Measurements from ENCODE around the gene CFAP77. TPM values are rescaled to one million over a fixed set of nuclear protein-coding genes. Genes with fewer than 3 reads are reported as not detected.

The CFAP77 gene
- total RNA-seq, 2 donors from 2014 or later = 2.4 to 3.0 TPM

DNA sequence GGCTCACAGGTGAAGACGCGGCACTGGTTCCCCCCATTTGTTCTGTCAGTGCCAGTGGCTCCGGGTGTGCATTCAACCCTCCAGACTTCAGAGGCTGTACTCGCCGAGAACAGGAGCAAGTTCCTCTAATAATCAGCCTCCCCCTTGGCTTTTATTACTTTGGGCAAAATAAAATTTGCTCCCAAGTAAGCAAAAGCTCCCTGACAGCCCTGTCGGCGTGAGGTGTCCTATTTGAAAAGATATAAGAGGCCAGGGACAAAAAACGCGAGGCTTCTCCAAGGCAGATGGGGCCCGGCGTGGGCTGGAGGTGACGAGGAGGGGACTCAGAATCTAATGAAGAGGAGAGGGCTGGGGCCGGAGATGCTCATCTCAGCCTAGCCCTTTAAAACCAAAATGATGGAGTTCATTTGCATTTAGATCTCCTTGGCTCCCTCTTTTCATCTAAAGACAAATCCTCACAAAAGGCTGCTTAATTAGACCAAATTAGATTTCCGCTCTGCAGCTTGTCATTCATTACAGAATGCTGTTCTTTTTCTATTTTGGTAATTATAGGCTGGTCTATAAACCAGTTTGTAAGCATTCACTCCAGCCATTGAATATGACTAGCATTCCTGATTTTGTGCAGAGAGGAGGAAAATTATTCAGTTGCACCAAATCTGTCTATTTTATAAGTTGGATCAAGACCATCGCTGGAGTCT lies 68.5 kb downstream of the CFAP77 start:
- no peak for DNase-seq
- intact Hi-C loops (cut with DNase I) = no loop called here
- no peak for ATAC-seq

- ATAC-seq = no peak
- intact Hi-C loops (cut with DNase I) = no loop called here
- no peak for DNase-seq
Observed at GRCh38 chr9:132479733-132480132, 69.7 kb downstream of the CFAP77 start.

GRCh38 chr9:132481053-132481849 lies 71.2 kb downstream of the CFAP77 start:
- no peak for DNase-seq
- no peak for ATAC-seq
- intact Hi-C loops (cut with DNase I) = no loop called here

- ATAC-seq (no peak), DNase-seq (no peak)
- intact Hi-C loops (cut with DNase I) = no loop called here
Observed at GRCh38 chr9:132482196-132482813, 72.3 kb downstream of the CFAP77 start.

GRCh38 chr9:132485393-132485792 lies 75.4 kb downstream of the CFAP77 start:
- DNase-seq = no peak
- ATAC-seq = no peak
- intact Hi-C loops (cut with DNase I) = no loop called here

DNA sequence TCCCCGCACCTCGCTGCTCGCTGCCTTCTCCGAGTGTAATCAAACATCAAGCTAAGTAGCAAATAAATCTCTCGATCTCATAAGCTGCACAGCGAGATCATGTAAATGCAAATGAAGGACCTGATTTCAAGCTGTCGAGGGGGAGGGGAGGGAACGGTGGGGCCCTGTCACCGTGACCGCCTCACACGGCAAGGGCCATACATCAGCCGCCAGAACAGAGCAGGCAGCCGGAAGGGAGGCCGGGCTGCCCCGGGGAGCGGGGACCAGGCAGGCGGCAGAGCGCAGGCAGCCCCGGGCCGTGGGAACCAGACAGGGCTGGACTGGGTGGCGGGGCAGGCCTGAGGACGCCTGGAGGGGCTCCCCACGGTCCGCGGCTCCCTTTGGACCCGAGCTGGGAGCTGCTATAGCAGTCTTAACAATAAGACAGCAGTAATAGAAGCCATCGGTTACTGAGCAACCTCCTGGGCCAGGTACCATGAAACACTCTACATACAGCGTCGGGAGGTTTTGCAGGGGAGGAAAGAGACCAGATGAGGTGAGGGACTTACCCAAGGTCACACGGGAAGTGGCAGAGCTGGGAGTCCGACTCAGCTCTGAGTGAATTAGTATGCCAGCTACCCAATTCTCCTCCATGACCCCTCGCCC lies 76.8 kb downstream of the CFAP77 start:
- no peak for DNase-seq
- intact Hi-C loops (cut with DNase I) = no loop called here
- peak in 1 of 2 donors; percentile 38 for ATAC-seq

DNA sequence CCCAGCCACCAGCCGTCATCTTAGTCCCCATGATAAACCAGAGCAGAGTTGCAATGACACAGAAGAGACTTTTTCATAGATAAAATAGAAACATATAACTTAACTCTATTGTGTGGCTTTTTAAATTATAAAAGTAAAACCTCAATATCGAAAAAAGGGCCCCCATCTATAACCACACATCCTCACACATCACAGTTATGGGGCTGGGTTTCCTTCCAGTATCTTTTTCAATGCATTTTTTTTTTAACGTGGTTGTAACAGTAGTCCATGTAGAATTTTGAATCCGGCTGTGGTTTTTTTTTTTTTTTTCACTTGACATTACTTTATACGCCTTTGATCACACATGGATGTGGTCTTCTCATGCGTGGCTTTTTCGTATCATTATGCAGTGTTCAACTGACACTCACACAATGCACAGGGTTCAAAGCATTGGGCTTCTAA lies 77.4 kb downstream of the CFAP77 start:
- intact Hi-C loops (cut with DNase I) = no loop called here
- ATAC-seq (no peak), DNase-seq (no peak)

DNA sequence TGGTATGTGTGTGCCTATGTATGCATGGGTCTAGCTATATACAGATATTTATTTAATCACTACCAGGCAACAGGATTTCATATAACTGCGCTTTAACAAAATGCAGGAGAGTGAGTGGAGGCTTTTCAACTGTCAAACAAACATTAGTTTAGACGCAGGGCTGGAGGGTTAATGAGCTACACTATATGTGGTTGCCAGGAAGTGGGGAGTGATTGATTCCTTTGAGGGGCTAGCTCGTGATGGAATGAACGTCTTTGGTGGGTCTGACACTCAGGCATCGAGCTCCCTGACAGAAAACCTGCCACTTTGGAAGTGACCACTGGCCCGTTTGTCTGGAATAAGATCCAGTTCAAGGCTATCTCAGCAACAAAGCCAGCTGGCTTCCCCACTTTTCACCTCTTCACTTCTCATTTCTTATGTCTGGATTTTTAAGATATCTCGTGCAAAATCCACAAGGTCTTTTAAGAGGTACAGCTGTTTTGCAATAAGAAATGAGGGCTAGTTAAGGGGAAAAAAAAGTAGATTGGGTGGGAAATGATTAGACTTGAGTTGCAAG lies 78.0 kb downstream of the CFAP77 start:
- intact Hi-C loops (cut with DNase I) = no loop called here
- DNase-seq (no peak), ATAC-seq (no peak)

- ATAC-seq (no peak), DNase-seq (no peak)
- intact Hi-C loops (cut with DNase I) = no loop called here
Observed at GRCh38 chr9:132488626-132489025, 78.6 kb downstream of the CFAP77 start.

DNA sequence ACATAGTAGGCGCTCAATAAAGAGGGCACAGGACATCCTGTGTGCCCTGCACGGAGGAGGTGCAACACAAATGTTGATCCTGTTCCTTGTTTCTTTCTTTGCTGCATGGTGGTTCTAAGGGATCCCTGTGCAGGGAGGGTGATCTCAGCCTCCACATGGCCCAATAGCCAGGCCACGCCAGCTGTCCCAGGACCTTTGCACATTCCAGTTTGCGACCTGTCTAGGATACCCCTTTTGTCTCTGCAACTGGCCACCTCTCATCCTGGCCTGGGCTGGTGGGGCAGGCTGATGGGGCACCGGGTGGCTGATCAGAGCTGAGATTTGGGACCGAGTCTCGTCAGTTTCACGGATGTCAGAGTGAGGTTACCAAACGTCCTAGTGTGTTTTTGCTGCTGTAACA lies 79.5 kb downstream of the CFAP77 start:
- ATAC-seq = no peak
- DNase-seq = no peak
- intact Hi-C loops (cut with DNase I) = no loop called here

- no peak for DNase-seq
- intact Hi-C loops (cut with DNase I) = no loop called here
- no peak for ATAC-seq
Observed at GRCh38 chr9:132494857-132495256, 84.8 kb downstream of the CFAP77 start.

GRCh38 chr9:132497731-132498130 lies 87.7 kb downstream of the CFAP77 start:
- ATAC-seq (no peak), DNase-seq (no peak)
- intact Hi-C loops (cut with DNase I) = no loop called here

DNA sequence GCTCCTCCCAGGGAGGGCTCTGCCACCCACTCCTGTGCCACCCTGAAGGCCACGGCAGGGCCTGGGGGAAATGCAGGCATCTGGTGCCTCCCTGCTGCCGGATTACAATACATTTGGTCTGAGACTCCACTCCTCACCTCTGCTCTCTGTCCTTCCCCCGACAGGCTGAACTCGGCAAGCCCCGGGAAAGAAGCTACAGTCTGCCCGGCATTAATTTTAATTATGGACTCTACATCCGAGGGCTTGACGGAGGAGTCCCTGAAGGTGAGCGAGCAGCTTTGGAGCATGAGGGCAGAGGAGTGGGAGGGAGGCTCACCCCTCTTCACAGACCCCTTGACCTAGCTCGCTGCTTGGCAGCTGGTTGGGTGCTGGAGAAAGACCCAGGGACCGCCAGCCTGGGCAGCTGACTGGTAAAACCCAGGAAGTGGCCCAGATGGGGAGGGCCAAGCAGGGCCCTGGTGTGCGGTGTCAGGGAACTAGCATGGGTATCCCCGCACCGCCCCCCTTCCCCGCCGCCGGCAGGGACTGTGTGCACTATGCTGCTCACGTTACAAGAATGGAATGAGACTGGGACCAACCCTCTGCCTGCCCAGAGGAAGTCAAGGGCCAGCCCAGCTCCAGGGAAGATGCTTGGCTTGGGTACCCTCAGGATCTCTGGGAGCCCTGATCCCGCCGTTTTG lies 88.7 kb downstream of the CFAP77 start:
- intact Hi-C loops (cut with DNase I) = no loop called here
- DNase-seq (no peak), ATAC-seq (no peak)

DNA sequence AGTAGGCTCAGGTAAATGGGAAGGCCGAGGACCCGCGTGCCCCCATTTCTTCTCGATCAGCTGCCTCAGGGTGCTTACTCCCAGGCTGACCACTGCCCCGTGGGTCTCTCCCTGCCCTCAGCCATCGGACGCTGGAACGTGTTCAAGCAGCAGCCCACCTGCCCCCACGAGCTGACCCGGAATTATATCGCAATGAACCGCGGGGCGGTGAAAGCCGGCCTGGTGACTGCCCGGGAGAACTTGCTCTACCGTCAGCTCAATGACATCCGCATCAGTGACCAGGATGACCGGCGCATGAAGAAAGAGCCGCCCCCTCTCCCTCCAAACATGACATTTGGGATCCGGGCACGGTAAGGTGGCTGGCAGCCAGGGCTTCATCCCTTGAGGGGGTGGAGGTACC lies 89.2 kb downstream of the CFAP77 start:
- no peak for ATAC-seq
- intact Hi-C loops (cut with DNase I) = no loop called here
- no peak for DNase-seq

DNA sequence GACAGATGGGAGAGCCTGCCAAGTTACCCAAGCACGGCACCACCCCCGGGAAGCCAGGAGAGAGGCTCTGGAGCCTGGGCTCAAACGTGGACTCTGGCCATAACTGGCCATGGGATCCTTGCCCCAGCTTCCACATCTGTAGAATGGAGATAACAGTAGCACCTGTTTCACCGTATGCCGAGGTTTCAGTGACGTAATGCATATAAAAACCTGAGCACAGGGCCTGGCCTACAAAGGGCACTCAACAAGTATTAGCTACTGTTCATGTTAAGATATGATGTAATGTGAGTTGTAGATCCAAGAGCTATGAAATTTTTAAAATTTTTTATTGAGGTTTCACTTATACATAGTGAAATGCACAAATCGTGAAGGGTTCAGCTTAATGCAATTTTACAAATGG lies 90.2 kb downstream of the CFAP77 start:
- no peak for DNase-seq
- no peak for ATAC-seq
- intact Hi-C loops (cut with DNase I) = loop anchor here in 1 of 2 donors (10.0 kb wide), 1 partner anchor 85 kb away; the partner anchor contains the start of gene CFAP77

- intact Hi-C loops (cut with DNase I) = loop anchor here in 1 of 2 donors (10.0 kb wide), 1 partner anchor 88 kb away; the partner anchor contains the start of gene CFAP77
- DNase-seq (no peak), ATAC-seq (no peak)
Observed at GRCh38 chr9:132502480-132502879, 92.5 kb downstream of the CFAP77 start.

DNA sequence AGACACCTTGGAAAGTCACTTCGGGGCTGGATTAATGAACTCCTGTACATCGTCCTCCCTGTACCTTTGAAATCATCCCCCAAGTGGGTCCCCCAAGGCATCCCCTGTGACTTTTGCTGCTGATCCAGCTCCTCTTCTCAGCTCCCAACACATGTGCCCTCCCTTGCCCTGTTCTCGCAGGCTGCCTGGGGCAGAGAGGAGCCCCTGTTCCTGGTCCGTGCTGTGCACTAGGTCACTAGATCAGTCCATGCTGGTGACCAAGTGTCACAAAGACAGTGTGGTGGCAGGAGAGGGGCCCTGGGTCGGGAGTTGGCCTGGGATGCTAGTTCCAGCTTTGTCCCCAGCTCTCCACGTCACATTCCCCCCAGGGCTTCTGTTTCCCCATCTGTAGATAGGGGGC lies 93.1 kb downstream of the CFAP77 start:
- DNase-seq = no peak
- no peak for ATAC-seq
- intact Hi-C loops (cut with DNase I) = loop anchor here in 1 of 2 donors (10.0 kb wide), 1 partner anchor 88 kb away; the partner anchor contains the start of gene CFAP77

- ATAC-seq = no peak
- intact Hi-C loops (cut with DNase I) = loop anchor here in 1 of 2 donors (10.0 kb wide), 1 partner anchor 90 kb away; the partner anchor contains the start of gene CFAP77
- no peak for DNase-seq
Observed at GRCh38 chr9:132504488-132504887, 94.5 kb downstream of the CFAP77 start.

Data from left cardiac atrium (tissue), 4 donors.